Upper lobe of left lung (tissue), 4 donors: ENCODE data around the gene KRTAP10-5.

Experiments used
- CTCF ChIP-seq, 6 experiments: fragments of 450-650 bp in 4 of 6; fragments of 200-600 bp in 2 of 6; sonication (generic) in 2 of 6; IDR thresholded peaks; one replicate each; pipeline ENCODE4 v1.5.1; 2016 to 2019; ENCODE audit warnings: antibody characterized with exemption in 6 of 6
- POLR2A ChIP-seq, 4 donors: fragments of 450-650 bp; IDR thresholded peaks; one replicate each; pipeline ENCODE4 v1.5.1; 2016 to 2017; ENCODE audit warnings: antibody characterized with exemption in 4 of 4, mild to moderate bottlenecking in 2 of 4

- no peak for TF ChIP-seq POLR2A (IDR thresholded peaks at IDR 0.05)
- TF ChIP-seq CTCF (IDR thresholded peaks at IDR 0.05) = no peak
Observed at GRCh38 chr21:44533121-44533890, 47.1 kb downstream of the KRTAP10-5 start.
